Measurements from ENCODE around the gene MORN1. TPM values are rescaled to one million over a fixed set of nuclear protein-coding genes. Genes with fewer than 3 reads are reported as not detected.

The MORN1 gene
- total and polyA plus RNA-seq, 4 donors = 2.3 to 6.9 (median 3.6) TPM

DNA sequence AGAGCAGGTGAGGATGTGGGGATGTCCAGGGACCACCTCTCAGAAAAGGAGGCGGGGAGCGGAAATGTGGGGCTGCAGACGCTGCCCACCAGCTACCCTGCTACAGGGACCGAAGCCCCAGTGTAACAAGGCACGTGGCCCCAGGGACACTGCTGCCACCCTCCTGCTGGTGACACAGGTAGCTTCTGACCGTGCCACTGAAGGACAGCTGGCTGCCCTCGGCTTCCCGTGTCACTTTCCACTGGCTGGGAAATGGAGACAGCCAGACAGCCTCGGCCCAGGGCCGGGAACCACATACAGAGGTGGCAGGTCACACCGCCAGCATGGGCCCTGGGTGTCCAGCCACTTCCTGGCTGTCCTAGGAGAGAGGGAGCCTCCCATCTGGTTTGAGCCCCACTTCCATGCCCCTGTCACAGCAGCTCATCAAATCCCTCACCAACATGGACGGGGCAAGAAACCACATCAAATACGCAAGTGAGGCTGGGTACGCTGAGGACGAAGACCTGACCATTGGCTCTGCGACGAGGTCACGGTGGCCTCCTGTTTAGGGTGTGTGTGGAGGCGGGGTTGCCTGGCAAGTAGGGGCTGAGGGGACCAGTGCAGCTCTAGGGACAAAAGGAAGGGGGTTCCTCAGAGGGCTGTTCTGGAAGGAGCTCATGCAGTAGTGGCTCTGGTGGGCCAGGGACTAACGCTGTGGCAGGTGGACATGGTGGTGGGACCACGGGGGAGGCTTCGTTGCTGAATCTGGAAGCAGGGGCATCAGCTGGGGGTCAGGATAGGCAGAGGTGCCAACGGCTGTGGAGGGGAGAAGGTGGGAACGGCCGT lies 16.0 kb upstream of the MORN1 start:
- Histone ChIP-seq H3K27ac (ENCODE audit: low read depth in 1 of 2, low read length in 2 of 2) (peak overlapping the region in 1 of 2 donors; percentile 6), H3K9me3 (ENCODE audit: control insufficient read depth in 4 of 4, low read length in 3 of 4) (no peaks in the 10 kb centered on the region), H3K36me3 (ENCODE audit: control insufficient read depth in 4 of 4, insufficient read depth in 3 of 4, low read depth in 1 of 4, low read length in 3 of 4) (peaks cover 6 to 33% (median 16%) of the 10 kb centered on the region in 4 donors), H3K9ac (ENCODE audit: low read depth in 1 of 2, low read length in 2 of 2) (no peak overlapping the region), H3K27me3 (ENCODE audit: control insufficient read depth in 4 of 4, insufficient read depth in 4 of 4, low read length in 3 of 4) (no peaks in the 10 kb centered on the region), H3K4me1 (ENCODE audit: control insufficient read depth in 4 of 4, insufficient read depth in 4 of 4, low read length in 3 of 4) (peaks cover 9 to 58% (median 48%) of the 10 kb centered on the region in 4 donors), H3K4me3 (ENCODE audit: low read depth in 1 of 3, low read length in 3 of 3) (no peak overlapping the region)
- 63% methylated on average over 25 of the region's 25 CpGs for WGBS
- DNase-seq (ENCODE audit: low spot score) = no peak
- TF ChIP-seq YY1 (IDR thresholded peaks at IDR 0.05) (no peak), HNF4G (IDR thresholded peaks at IDR 0.05) (no peak), NR2F2 (IDR thresholded peaks at IDR 0.05) (no peak), EGR1 (IDR thresholded peaks at IDR 0.05; ENCODE audit: low read depth in 2 of 2) (no peak), JUND (IDR thresholded peaks at IDR 0.05) (no peak), TAF1 (conservative IDR thresholded peaks at IDR 0.05) (no peak), RAD21 (IDR thresholded peaks at IDR 0.05) (no peak), RXRA (IDR thresholded peaks at IDR 0.05) (no peak), GABPA (IDR thresholded peaks at IDR 0.05 in 1 of 2, conservative IDR thresholded peaks at IDR 0.05 in 1 of 2) (no peak), SP1 (IDR thresholded peaks at IDR 0.05) (no peak), HNF4A (conservative IDR thresholded peaks at IDR 0.05) (no peak), FOXA2 (IDR thresholded peaks at IDR 0.05) (no peak), FOXA1 (IDR thresholded peaks at IDR 0.05) (no peak)
- TF ChIP-seq, protein P1, sequence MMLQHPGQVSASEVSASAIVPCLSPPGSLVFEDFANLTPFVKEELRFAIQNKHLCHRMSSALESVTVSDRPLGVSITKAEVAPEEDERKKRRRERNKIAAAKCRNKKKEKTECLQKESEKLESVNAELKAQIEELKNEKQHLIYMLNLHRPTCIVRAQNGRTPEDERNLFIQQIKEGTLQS (IDR thresholded peaks at IDR 0.05) = no peak
- TF ChIP-seq, protein P2, sequence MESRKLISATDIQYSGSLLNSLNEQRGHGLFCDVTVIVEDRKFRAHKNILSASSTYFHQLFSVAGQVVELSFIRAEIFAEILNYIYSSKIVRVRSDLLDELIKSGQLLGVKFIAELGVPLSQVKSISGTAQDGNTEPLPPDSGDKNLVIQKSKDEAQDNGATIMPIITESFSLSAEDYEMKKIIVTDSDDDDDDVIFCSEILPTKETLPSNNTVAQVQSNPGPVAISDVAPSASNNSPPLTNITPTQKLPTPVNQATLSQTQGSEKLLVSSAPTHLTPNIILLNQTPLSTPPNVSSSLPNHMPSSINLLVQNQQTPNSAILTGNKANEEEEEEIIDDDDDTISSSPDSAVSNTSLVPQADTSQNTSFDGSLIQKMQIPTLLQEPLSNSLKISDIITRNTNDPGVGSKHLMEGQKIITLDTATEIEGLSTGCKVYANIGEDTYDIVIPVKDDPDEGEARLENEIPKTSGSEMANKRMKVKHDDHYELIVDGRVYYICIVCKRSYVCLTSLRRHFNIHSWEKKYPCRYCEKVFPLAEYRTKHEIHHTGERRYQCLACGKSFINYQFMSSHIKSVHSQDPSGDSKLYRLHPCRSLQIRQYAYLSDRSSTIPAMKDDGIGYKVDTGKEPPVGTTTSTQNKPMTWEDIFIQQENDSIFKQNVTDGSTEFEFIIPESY (IDR thresholded peaks at IDR 0.05) = no peak
- TF ChIP-seq, protein P3, sequence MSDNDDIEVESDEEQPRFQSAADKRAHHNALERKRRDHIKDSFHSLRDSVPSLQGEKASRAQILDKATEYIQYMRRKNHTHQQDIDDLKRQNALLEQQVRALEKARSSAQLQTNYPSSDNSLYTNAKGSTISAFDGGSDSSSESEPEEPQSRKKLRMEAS (IDR thresholded peaks at IDR 0.05) = no peak
- TF ChIP-seq, protein P4, sequence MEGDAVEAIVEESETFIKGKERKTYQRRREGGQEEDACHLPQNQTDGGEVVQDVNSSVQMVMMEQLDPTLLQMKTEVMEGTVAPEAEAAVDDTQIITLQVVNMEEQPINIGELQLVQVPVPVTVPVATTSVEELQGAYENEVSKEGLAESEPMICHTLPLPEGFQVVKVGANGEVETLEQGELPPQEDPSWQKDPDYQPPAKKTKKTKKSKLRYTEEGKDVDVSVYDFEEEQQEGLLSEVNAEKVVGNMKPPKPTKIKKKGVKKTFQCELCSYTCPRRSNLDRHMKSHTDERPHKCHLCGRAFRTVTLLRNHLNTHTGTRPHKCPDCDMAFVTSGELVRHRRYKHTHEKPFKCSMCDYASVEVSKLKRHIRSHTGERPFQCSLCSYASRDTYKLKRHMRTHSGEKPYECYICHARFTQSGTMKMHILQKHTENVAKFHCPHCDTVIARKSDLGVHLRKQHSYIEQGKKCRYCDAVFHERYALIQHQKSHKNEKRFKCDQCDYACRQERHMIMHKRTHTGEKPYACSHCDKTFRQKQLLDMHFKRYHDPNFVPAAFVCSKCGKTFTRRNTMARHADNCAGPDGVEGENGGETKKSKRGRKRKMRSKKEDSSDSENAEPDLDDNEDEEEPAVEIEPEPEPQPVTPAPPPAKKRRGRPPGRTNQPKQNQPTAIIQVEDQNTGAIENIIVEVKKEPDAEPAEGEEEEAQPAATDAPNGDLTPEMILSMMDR (IDR thresholded peaks at IDR 0.05; ENCODE audit: low read depth, low read length, missing input control) = no peak
- TF ChIP-seq, protein P5, sequence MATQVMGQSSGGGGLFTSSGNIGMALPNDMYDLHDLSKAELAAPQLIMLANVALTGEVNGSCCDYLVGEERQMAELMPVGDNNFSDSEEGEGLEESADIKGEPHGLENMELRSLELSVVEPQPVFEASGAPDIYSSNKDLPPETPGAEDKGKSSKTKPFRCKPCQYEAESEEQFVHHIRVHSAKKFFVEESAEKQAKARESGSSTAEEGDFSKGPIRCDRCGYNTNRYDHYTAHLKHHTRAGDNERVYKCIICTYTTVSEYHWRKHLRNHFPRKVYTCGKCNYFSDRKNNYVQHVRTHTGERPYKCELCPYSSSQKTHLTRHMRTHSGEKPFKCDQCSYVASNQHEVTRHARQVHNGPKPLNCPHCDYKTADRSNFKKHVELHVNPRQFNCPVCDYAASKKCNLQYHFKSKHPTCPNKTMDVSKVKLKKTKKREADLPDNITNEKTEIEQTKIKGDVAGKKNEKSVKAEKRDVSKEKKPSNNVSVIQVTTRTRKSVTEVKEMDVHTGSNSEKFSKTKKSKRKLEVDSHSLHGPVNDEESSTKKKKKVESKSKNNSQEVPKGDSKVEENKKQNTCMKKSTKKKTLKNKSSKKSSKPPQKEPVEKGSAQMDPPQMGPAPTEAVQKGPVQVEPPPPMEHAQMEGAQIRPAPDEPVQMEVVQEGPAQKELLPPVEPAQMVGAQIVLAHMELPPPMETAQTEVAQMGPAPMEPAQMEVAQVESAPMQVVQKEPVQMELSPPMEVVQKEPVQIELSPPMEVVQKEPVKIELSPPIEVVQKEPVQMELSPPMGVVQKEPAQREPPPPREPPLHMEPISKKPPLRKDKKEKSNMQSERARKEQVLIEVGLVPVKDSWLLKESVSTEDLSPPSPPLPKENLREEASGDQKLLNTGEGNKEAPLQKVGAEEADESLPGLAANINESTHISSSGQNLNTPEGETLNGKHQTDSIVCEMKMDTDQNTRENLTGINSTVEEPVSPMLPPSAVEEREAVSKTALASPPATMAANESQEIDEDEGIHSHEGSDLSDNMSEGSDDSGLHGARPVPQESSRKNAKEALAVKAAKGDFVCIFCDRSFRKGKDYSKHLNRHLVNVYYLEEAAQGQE (IDR thresholded peaks at IDR 0.05) = no peak

Data from liver (tissue), 9 donors.